HEK293 (cell line): ENCODE results near the gene TEC.
"Not testable (repeated sequence)": the region's sequence is repeated elsewhere in the genome, so short reads cannot be mapped to it uniquely, and the experiment has no call there.

Source experiments
- CTCF ChIA-PET: fragments of 350-600 bp; formaldehyde crosslinking; extraction: SDS; loops from one replicate; lab custom pipeline; 2021; ENCODE audit warnings: antibody characterized with exemption; lab: Yijun Ruan, JAX
- POLR2A ChIA-PET: fragments of 300-600 bp; formaldehyde crosslinking; extraction: SDS; loops from one replicate; lab custom pipeline; 2020; ENCODE audit warnings: antibody characterized with exemption, inconsistent platforms; lab: Yijun Ruan, JAX
- H3K27ac ChIP-seq: fragments of 200-500 bp; sonication (Bioruptor generic); 2 replicates; pipeline ENCODE4 v1.5.1; 2014; ENCODE audit warnings: low read depth, low read length, control low read depth, inconsistent platforms; ENCODE audit errors: extremely low read depth
- H3K36me3 ChIP-seq, 2 experiments: fragments of 200-500 bp in 1 of 2; sonication (Bioruptor generic) in 1 of 2; 1 replicate in 1 of 2; 2 replicates in 1 of 2; pipeline ENCODE4 v1.5.1; 2014 to 2017; ENCODE audit warnings: inconsistent platforms in 2 of 2, low read length in 2 of 2; ENCODE audit not compliant: control insufficient read depth in 2 of 2, insufficient read depth in 1 of 2
- H3K4me1 ChIP-seq: fragments of 200-500 bp; sonication (Bioruptor generic); 2 replicates; pipeline ENCODE4 v1.5.1; 2014; ENCODE audit warnings: mild to moderate bottlenecking, low read length, inconsistent platforms; ENCODE audit not compliant: control insufficient read depth, insufficient read depth
- H3K4me3 ChIP-seq: 2 replicates; pipeline ENCODE4 v1.5.1; 2011; ENCODE audit warnings: low read depth, mild to moderate bottlenecking, control low read depth, low read length, moderate library complexity
- H3K9me3 ChIP-seq: fragments of 200-500 bp; sonication (Bioruptor generic); 2 replicates; pipeline ENCODE4 v1.5.1; 2014; ENCODE audit warnings: low read depth, low read length, inconsistent platforms; ENCODE audit not compliant: control insufficient read depth, insufficient read depth
- CTCF ChIP-seq: fragments of 450-650 bp; formaldehyde crosslinking; IDR thresholded peaks from 2 replicates; pipeline ENCODE4 v1.5.1; 2016; ENCODE audit warnings: missing biosample characterization, missing genetic modification characterization
- HOXC10 ChIP-seq: sonication (generic); formaldehyde crosslinking; IDR thresholded peaks from 2 replicates; pipeline ENCODE4 v1.8.1; 2023; ENCODE audit warnings: mild to moderate bottlenecking, missing genetic modification reagents
- IKZF3 ChIP-seq: fragments of 450-650 bp; IDR thresholded peaks from 2 replicates; pipeline ENCODE4 v1.5.0; 2018; ENCODE audit warnings: missing biosample characterization, mild to moderate bottlenecking, missing genetic modification characterization, moderate library complexity
- OSR2 ChIP-seq: fragments of 450-650 bp; formaldehyde crosslinking; IDR thresholded peaks from 2 replicates; pipeline ENCODE4 v1.5.1; 2016; ENCODE audit warnings: missing biosample characterization, missing genetic modification characterization
- REST ChIP-seq: fragments of 450-650 bp; formaldehyde crosslinking; IDR thresholded peaks from 2 replicates; pipeline ENCODE4 v1.5.1; 2016; ENCODE audit warnings: missing biosample characterization, missing genetic modification characterization
- SP2 ChIP-seq: fragments of 450-650 bp; formaldehyde crosslinking; IDR thresholded peaks from 2 replicates; pipeline ENCODE4 v1.5.1; 2016; ENCODE audit warnings: missing biosample characterization, missing genetic modification characterization
- YY1 ChIP-seq: fragments of 450-650 bp; formaldehyde crosslinking; IDR thresholded peaks from 2 replicates; pipeline ENCODE4 v1.5.1; 2018; ENCODE audit warnings: missing biosample characterization, missing genetic modification characterization
- ZBTB10 ChIP-seq: fragments of 450-650 bp; formaldehyde crosslinking; IDR thresholded peaks from 2 replicates; pipeline ENCODE4 v1.5.1; 2016; ENCODE audit warnings: missing biosample characterization, missing genetic modification characterization
- ZBTB8A ChIP-seq: fragments of 450-650 bp; formaldehyde crosslinking; IDR thresholded peaks from 2 replicates; pipeline ENCODE4 v1.5.1; 2016; ENCODE audit warnings: missing biosample characterization, missing genetic modification characterization
- ZNF16 ChIP-seq: fragments of 450-650 bp; formaldehyde crosslinking; IDR thresholded peaks from 2 replicates; pipeline ENCODE4 v1.5.1; 2016; ENCODE audit warnings: low read depth, missing biosample characterization, missing genetic modification characterization
- ZNF19 ChIP-seq: fragments of 450-650 bp; formaldehyde crosslinking; IDR thresholded peaks from 2 replicates; pipeline ENCODE4; 2016; ENCODE audit warnings: missing biosample characterization, missing genetic modification characterization, low read depth
- ZNF423 ChIP-seq: fragments of 450-650 bp; formaldehyde crosslinking; IDR thresholded peaks from 2 replicates; pipeline ENCODE4 v1.5.1; 2016; ENCODE audit warnings: missing biosample characterization, missing genetic modification characterization
- ZNF544 ChIP-seq: fragments of 450-650 bp; formaldehyde crosslinking; IDR thresholded peaks from 2 replicates; pipeline ENCODE4 v1.5.0; 2017; ENCODE audit warnings: missing biosample characterization, missing genetic modification characterization
- ZNF837 ChIP-seq: fragments of 450-650 bp; formaldehyde crosslinking; IDR thresholded peaks from 2 replicates; pipeline ENCODE4 v1.5.1; 2016; ENCODE audit warnings: missing biosample characterization, missing genetic modification characterization
- TF ChIP-seq, protein P1 (sequence below): fragments of 450-650 bp; formaldehyde crosslinking; IDR thresholded peaks from 2 replicates; pipeline ENCODE4 v1.5.1; 2016; ENCODE audit warnings: missing biosample characterization, missing genetic modification characterization
- TF ChIP-seq, protein P2 (sequence below): fragments of 450-650 bp; formaldehyde crosslinking; conservative IDR thresholded peaks from 2 replicates; pipeline ENCODE4 v1.5.1; 2016; ENCODE audit warnings: low read depth, missing biosample characterization, missing genetic modification characterization

The TEC gene

DNA sequence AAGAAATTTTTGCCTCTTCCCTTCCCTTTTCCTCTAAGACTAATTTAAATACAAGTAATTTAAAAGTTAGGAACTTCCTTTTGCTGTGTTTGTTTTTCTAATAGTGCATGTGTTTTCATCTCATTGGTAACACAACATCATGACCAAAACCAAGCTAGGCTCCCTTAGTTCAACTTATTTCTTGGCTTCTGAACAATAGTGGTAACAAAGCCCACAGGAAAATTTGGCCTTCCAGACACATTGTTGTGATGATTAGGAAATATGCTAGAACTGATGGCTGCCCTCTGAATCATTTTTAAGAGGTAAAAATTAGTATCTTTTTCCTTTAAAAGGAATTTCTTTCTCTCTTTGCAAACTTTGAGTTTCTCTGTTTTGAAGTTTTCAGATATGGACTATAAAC, 25.5 kb upstream of the TEC start:
- TF ChIP-seq OSR2 (tag by site-specific recombination) = no peak
- TF ChIP-seq ZNF16 (tag by site-specific recombination) = no peak
- no peak for TF ChIP-seq YY1
- TF ChIP-seq, protein P1, sequence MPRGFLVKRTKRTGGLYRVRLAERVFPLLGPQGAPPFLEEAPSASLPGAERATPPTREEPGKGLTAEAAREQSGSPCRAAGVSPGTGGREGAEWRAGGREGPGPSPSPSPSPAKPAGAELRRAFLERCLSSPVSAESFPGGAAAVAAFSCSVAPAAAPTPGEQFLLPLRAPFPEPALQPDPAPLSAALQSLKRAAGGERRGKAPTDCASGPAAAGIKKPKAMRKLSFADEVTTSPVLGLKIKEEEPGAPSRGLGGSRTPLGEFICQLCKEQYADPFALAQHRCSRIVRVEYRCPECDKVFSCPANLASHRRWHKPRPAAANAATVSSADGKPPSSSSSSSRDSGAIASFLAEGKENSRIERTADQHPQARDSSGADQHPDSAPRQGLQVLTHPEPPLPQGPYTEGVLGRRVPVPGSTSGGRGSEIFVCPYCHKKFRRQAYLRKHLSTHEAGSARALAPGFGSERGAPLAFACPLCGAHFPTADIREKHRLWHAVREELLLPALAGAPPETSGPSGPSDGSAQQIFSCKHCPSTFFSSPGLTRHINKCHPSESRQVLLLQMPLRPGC (tag by site-specific recombination) = no peak
- no peak for TF ChIP-seq ZNF544 (tag by site-specific recombination)
- no peak for TF ChIP-seq ZNF837 (tag by site-specific recombination)
- TF ChIP-seq REST (tag by site-specific recombination) = no peak
- TF ChIP-seq SP2 (tag by site-specific recombination) = no peak
- no peak for TF ChIP-seq HOXC10 (CRISPR knock-in tag)
- no peak for TF ChIP-seq ZBTB8A (tag by site-specific recombination)
- no peaks in the 10 kb centered on the region for H3K36me3 ChIP-seq
- no peak overlapping the region for H3K4me3 ChIP-seq
- no peak overlapping the region for H3K27ac ChIP-seq
- ChIA-PET CTCF (no interaction called here), POLR2A (no interaction called here)
- no peaks in the 10 kb centered on the region for H3K9me3 ChIP-seq
- no peaks in the 10 kb centered on the region for H3K4me1 ChIP-seq

DNA sequence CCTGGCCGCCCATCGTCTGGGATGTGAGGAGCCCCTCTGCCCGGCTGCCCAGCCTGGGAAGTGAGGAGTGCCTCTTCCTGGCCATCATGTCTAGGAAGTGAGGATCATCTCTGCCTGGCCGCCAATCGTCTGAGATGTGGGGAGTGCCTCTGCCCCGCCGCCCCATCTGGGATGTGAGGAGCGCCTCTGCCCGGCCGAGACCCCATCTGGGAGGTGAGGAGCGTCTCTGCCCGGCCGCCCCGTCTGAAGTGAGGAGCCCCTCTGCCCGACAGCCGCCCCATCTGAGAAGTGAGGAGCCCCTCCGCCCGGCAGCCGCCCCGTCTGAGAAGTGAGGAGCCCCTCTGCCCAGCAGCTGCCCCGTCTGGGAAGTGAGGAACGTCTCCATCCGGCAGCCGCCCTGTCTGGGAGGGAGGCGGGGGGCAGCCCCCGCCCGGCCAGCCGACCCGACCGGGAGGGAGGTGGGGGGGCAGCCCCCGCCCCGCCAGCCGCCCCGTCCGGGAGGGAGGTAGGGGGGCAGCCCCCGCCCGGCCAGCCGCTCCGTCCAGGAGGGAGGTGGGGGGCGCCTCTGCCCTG, 22.7 kb upstream of the TEC start:
- H3K36me3 ChIP-seq, POLR2A ChIA-PET, H3K4me3 ChIP-seq, H3K27ac ChIP-seq, CTCF ChIA-PET, H3K9me3 ChIP-seq, H3K4me1 ChIP-seq: not testable (repeated sequence)

DNA sequence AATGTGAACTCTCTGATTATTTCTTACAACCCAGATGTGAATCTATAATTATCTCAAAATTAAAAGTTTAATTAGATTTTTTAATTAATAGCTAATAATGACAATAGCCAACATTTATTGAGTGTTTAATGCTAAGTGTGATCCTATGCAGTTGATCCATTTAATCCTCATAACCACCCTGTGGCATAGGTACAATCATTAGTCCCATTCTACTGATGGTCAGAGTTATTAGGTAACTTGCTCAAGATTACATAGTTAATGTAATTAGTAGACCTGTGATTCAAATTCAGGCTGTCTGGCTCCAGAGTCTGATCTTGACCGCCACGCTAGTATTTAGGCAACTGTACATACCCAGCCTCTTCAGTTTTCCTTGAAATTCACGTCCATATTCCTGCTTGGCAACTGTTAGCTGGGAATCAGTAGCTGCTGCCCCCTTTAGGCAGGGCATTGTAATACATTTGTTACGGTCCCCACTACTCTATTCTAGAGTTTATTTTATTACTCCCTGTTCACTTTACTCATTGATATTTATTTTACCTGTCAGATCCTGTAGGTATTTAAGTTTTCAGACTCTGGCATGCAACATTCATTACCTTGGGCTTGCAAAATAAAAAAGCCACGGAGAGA, 20.6 kb upstream of the TEC start:
- POLR2A ChIA-PET = no interaction called here
- Histone ChIP-seq H3K36me3 (no peaks in the 10 kb centered on the region), H3K9me3 (no peaks in the 10 kb centered on the region), H3K4me1 (no peaks in the 10 kb centered on the region), H3K27ac (no peak overlapping the region), H3K4me3 (no peak overlapping the region)
- CTCF ChIA-PET = interaction anchor here (0.7 to 1.8 kb wide), 2 partner anchors 14 to 375 kb away, joined by 4 to 7 read pairs; no protein-coding TSS in a partner anchor
- TF ChIP-seq, protein P2, sequence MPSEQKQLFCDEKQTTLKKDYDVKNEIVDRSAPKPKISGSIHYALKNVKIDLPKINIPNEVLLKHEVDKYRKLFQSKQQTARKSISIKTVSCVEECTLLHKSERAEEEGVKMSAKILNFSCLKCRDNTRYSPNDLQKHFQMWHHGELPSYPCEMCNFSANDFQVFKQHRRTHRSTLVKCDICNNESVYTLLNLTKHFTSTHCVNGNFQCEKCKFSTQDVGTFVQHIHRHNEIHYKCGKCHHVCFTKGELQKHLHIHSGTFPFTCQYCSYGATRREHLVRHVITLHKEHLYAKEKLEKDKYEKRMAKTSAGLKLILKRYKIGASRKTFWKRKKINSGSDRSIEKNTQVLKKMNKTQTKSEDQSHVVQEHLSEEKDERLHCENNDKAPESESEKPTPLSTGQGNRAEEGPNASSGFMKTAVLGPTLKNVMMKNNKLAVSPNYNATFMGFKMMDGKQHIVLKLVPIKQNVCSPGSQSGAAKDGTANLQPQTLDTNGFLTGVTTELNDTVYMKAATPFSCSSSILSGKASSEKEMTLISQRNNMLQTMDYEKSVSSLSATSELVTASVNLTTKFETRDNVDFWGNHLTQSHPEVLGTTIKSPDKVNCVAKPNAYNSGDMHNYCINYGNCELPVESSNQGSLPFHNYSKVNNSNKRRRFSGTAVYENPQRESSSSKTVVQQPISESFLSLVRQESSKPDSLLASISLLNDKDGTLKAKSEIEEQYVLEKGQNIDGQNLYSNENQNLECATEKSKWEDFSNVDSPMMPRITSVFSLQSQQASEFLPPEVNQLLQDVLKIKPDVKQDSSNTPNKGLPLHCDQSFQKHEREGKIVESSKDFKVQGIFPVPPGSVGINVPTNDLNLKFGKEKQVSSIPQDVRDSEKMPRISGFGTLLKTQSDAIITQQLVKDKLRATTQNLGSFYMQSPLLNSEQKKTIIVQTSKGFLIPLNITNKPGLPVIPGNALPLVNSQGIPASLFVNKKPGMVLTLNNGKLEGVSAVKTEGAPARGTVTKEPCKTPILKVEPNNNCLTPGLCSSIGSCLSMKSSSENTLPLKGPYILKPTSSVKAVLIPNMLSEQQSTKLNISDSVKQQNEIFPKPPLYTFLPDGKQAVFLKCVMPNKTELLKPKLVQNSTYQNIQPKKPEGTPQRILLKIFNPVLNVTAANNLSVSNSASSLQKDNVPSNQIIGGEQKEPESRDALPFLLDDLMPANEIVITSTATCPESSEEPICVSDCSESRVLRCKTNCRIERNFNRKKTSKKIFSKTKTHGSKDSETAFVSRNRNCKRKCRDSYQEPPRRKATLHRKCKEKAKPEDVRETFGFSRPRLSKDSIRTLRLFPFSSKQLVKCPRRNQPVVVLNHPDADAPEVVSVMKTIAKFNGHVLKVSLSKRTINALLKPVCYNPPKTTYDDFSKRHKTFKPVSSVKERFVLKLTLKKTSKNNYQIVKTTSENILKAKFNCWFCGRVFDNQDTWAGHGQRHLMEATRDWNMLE (tag by site-specific recombination) = no peak
- TF ChIP-seq ZNF19 (tag by site-specific recombination) (no peak), CTCF (tag by site-specific recombination) (0 out of 2 replicates have a peak, but pooled peaks have one; percentile 14), ZNF423 (tag by site-specific recombination) (no peak), ZBTB10 (tag by site-specific recombination) (no peak), IKZF3 (0 out of 2 replicates have a peak, but pooled peaks have one; percentile 26)
